Suprapubic skin (tissue), 4 donors: Measurements from ENCODE around the gene DHPS. TPM values are rescaled to one million over a fixed set of nuclear protein-coding genes. Genes with fewer than 3 reads are reported as not detected.

Source experiments
- DNase-seq, 2 donors: peaks; one replicate each; pipeline ENCODE4 v3.0.0-alpha.2; 2019; ENCODE audit warnings: low spot score in 2 of 2
- H3K27ac ChIP-seq: fragments of 200-600 bp; sonication (generic); one replicate; pipeline ENCODE4 v1.5.1; 2019
- H3K27me3 ChIP-seq: fragments of 200-600 bp; sonication (generic); one replicate; pipeline ENCODE4 v1.5.1; 2019
- H3K36me3 ChIP-seq: fragments of 200-600 bp; sonication (generic); one replicate; pipeline ENCODE4 v1.5.1; 2019
- H3K4me1 ChIP-seq: fragments of 200-600 bp; sonication (generic); one replicate; pipeline ENCODE4 v1.5.1; 2019
- H3K4me3 ChIP-seq: fragments of 200-600 bp; sonication (generic); one replicate; pipeline ENCODE4 v1.5.1; 2019; ENCODE audit warnings: mild to moderate bottlenecking
- H3K9me3 ChIP-seq: fragments of 200-600 bp; sonication (generic); one replicate; pipeline ENCODE4 v1.5.1; 2019
- CTCF ChIP-seq, 2 donors: fragments of 200-600 bp in 1 of 2; fragments of 450-650 bp in 1 of 2; sonication (generic) in 1 of 2; IDR thresholded peaks; one replicate each; pipeline ENCODE4 v1.5.1; 2016 to 2019; ENCODE audit warnings: antibody characterized with exemption in 2 of 2, mild to moderate bottlenecking in 1 of 2, moderate library complexity in 1 of 2
- EP300 ChIP-seq: sonication (generic); formaldehyde crosslinking; IDR thresholded peaks from one replicate; pipeline ENCODE4 v1.6.1; 2017; ENCODE audit warnings: antibody characterized with exemption
- POLR2A ChIP-seq, 2 donors: fragments of 450-650 bp; IDR thresholded peaks; one replicate each; pipeline ENCODE4 v1.6.1; 2017; ENCODE audit warnings: antibody characterized with exemption in 2 of 2, mild to moderate bottlenecking in 2 of 2, moderate library complexity in 2 of 2
- POLR2AphosphoS5 ChIP-seq, 3 donors: sonication (generic); formaldehyde crosslinking; IDR thresholded peaks; one replicate each; pipeline ENCODE4 v1.6.1; 2017; ENCODE audit warnings: antibody characterized with exemption in 3 of 3
- WGBS: methylation state at CpG from one replicate; pipeline ENCODE4 v1.1.5; 2018; 5-methylcytosine and 5-hydroxymethylcytosine counted together
- total RNA-seq, 4 donors: library from RNA; depleted of rRNA; stranded (reverse); fragments of >200 nt; gene quantifications; one replicate each; pipeline ENCODE4 v1.1.0, GENCODE V29; 2016

The DHPS gene
- total RNA-seq, 4 donors from 2014 or later = 108 to 265 (median 136) TPM

GRCh38 chr19:12695514-12695913, 13.8 kb upstream of the DHPS start:
- Histone ChIP-seq H3K9me3 (no peaks in the 10 kb centered on the region), H3K4me3 (peak overlapping the region; percentile 81), H3K27me3 (no peaks in the 10 kb centered on the region), H3K4me1 (peaks cover 22% of the 10 kb centered on the region), H3K27ac (no peak overlapping the region), H3K36me3 (peaks cover 21% of the 10 kb centered on the region)
- no peak for TF ChIP-seq POLR2AphosphoS5 (IDR thresholded peaks at IDR 0.05)
- TF ChIP-seq EP300 = no peak
- no peak for TF ChIP-seq POLR2A (IDR thresholded peaks at IDR 0.05)
- no peak for TF ChIP-seq CTCF (IDR thresholded peaks at IDR 0.05)
- no peak for DNase-seq
- WGBS = 67% methylated on average over 1 of the region's 1 CpG

- TF ChIP-seq POLR2AphosphoS5 (IDR thresholded peaks at IDR 0.05) = no peak
- TF ChIP-seq POLR2A (IDR thresholded peaks at IDR 0.05) = no peak
- TF ChIP-seq CTCF (IDR thresholded peaks at IDR 0.05) = no peak
- TF ChIP-seq EP300 = no peak
- H3K9me3 ChIP-seq = no peaks in the 10 kb centered on the region
- peak overlapping the region; percentile 81 for H3K4me3 ChIP-seq
- WGBS = 100% methylated on average over 1 of the region's 2 CpGs
- peaks cover 22% of the 10 kb centered on the region for H3K4me1 ChIP-seq
- no peaks in the 10 kb centered on the region for H3K27me3 ChIP-seq
- H3K36me3 ChIP-seq = peaks cover 17% of the 10 kb centered on the region
- H3K27ac ChIP-seq = no peak overlapping the region
- DNase-seq = no peak
Observed at GRCh38 chr19:12695096-12695495, 13.4 kb upstream of the DHPS start.

- Histone ChIP-seq H3K27ac (no peak overlapping the region), H3K4me1 (peaks cover 22% of the 10 kb centered on the region), H3K27me3 (no peaks in the 10 kb centered on the region), H3K9me3 (no peaks in the 10 kb centered on the region), H3K36me3 (peaks cover 14% of the 10 kb centered on the region), H3K4me3 (no peak overlapping the region)
- TF ChIP-seq POLR2AphosphoS5 (IDR thresholded peaks at IDR 0.05) = no peak
- TF ChIP-seq EP300 = no peak
- no peak for TF ChIP-seq POLR2A (IDR thresholded peaks at IDR 0.05)
- no peak for TF ChIP-seq CTCF (IDR thresholded peaks at IDR 0.05)
- WGBS = 95% methylated on average over 10 of the region's 16 CpGs
- DNase-seq = no peak
Observed at GRCh38 chr19:12694641-12695040, 13.0 kb upstream of the DHPS start.

- Histone ChIP-seq H3K4me3 (no peak overlapping the region), H3K36me3 (peaks cover 7% of the 10 kb centered on the region), H3K27me3 (no peaks in the 10 kb centered on the region), H3K27ac (no peak overlapping the region), H3K9me3 (no peaks in the 10 kb centered on the region), H3K4me1 (peaks cover 22% of the 10 kb centered on the region)
- no peak for DNase-seq
- WGBS = 92% methylated on average over 5 of the region's 5 CpGs
- TF ChIP-seq CTCF (IDR thresholded peaks at IDR 0.05) (no peak), EP300 (no peak), POLR2AphosphoS5 (IDR thresholded peaks at IDR 0.05) (no peak), POLR2A (IDR thresholded peaks at IDR 0.05) (no peak)
Observed at GRCh38 chr19:12692960-12693359, 11.3 kb upstream of the DHPS start.

GRCh38 chr19:12689581-12690216, 8.0 kb upstream of the DHPS start:
- H3K27me3 ChIP-seq = no peaks in the 10 kb centered on the region
- no peak overlapping the region for H3K27ac ChIP-seq
- no peak overlapping the region for H3K4me3 ChIP-seq
- peaks cover 7% of the 10 kb centered on the region for H3K36me3 ChIP-seq
- no peak for DNase-seq
- TF ChIP-seq EP300 (no peak), CTCF (IDR thresholded peaks at IDR 0.05) (no peak), POLR2AphosphoS5 (IDR thresholded peaks at IDR 0.05) (no peak), POLR2A (IDR thresholded peaks at IDR 0.05) (no peak)
- WGBS = 73% methylated on average over 11 of the region's 26 CpGs
- H3K9me3 ChIP-seq = no peaks in the 10 kb centered on the region
- peaks cover under 1% of the 10 kb centered on the region for H3K4me1 ChIP-seq
